GM20431 (cell line): ENCODE measurements around the gene LIN9.
"Not testable (repeated sequence)": the region's sequence is repeated elsewhere in the genome, so short reads cannot be mapped to it uniquely, and the experiment has no call there.

Source experiments
- in situ Hi-C: fragments of 300-500 bp; cut with MseI, MboI; formaldehyde crosslinking; loops from one replicate; pipeline ENCODE4 v1.15.0; 2020; ENCODE audit warnings: low sequenced_read_pairs; ENCODE audit not compliant: unreplicated experiment

LIN9 gene

GRCh38 chr1:226308723-226309397 is at the start of gene LIN9:
LIN9 (minus strand) TSS chr1:226309164; CDS start chr1:226309139, 25 bp downstream.
- in situ Hi-C loops = no loop called here

- in situ Hi-C loops = no loop called here
These were observed 48.5 kb upstream of the LIN9 start for GRCh38 chr1:226357416-226357815.

DNA sequence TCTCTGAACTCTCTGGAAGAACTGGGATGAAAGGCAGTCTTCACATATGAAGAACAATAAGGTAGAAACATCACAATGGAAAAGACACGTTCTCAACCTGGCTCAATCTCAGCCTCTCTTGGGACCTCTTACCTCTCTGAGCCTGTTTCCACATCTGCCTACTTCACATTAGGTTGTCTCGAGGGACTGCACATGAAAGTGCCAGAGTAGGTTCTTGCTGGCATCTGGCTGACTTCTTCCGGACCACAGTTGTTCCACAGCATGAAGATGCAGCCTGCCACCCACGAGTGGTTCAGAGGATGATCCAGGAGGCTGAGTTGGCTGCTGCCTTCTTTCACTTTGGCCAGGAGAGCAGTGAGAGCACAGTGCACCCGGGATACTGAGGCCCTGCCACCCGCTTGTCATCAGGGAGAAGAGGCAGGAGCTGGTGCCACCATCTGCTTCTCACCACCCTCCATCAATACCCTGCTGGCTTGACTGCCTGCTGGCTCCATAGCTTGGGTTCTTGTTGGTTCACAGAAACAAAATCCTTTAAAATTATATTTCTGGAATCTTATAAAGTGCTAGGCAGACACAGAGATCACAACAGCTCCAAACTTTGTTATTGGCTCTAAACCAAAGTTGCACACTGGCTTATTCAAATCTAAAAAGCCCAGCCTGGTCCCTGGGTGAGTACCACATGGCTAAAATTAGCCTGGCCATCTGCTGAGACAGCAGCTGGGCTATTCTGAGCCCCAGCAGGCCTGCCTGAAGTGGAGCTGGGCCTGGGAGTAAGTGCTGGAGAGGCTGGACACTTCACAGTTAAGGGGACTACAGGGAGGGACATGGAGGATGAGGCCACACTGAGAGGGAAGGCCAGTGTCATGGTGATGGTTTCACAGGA is 46.9 kb upstream of the LIN9 start:
- in situ Hi-C loops = no loop called here

- in situ Hi-C loops = no loop called here
These were observed 46.1 kb upstream of the LIN9 start for GRCh38 chr1:226355016-226355415.

- in situ Hi-C loops = no loop called here
These were observed 44.9 kb upstream of the LIN9 start for GRCh38 chr1:226353698-226354525.

GRCh38 chr1:226351709-226352108 is 42.7 kb upstream of the LIN9 start:
- in situ Hi-C loops = no loop called here

DNA sequence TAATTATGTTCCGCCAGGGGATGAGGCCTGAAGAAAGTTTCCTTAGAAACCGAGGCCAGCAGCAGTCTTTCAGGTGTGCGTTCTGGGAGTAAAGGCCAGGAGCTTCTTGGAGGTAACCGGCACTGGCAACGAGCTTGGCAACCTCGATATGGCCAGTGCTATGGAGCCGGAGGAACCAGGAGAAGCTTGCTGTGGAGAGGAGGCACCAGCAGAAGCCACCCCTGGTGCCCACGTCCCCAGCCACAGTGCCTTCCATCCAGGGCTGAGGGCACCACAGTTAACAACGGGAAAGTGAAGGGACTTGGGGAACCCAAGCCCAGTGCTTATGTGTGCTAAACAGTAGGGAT is 41.5 kb upstream of the LIN9 start:
- in situ Hi-C loops = no loop called here

- in situ Hi-C loops = no loop called here
These were observed 41.0 kb upstream of the LIN9 start for GRCh38 chr1:226349801-226350518.

DNA sequence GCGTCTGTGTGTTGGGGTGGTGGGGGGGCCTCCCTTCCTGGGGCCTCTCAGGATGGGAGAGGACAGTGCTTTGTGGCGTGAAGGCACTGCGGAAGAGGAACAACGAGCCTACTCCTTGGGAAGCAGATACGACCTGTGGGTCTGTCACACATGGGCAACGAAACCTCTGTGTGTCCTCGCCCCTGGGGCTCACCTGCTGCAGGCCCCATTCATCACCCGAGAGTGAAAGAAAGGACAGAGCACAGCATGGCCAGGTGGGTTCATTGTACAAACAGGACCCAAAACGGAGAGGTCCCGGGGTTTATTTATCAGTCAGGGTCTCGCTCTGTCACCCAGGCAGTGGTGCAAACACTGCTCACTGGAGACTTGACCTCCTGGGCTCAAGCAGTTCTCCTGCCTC is 40.1 kb upstream of the LIN9 start:
- in situ Hi-C loops = no loop called here

DNA sequence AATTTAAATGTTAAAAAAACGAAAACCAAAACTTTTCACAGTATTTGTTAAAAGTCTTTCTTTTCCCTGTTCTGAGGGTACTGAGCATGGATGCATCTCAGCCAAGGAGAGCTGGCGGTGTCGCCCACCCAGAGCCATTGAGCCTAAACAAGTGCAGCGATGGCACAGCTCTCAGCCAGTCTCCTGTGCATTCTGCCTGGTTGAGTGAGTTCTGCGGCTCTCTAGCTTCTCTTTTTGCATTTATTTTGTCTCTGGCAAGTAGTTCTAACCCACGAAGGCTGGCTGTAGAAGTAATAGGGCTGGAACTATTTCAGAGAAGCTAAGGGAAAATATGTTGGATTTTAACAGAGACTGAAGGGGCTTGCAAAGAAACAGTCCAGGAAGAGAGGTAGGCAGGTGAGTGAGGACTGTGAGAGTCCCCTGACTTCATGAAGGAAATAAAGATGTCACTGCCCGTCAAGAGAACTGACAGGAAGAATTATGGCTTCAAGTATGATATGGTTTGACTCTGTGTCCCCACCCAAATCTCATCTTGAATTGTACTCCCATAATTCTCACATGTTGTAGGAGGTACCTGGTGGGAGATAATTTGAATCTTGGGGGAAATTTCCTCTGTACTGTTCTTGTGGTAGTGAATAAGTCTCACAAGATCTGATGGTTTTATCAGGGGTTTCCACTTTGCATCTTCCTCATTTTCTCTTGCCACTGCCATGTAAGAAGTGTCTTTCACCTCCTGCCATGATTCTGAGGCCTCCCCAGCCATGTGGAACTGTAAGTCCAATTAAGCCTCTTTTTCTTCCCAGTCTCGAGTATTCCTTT is 35.7 kb upstream of the LIN9 start:
- in situ Hi-C loops = no loop called here

DNA sequence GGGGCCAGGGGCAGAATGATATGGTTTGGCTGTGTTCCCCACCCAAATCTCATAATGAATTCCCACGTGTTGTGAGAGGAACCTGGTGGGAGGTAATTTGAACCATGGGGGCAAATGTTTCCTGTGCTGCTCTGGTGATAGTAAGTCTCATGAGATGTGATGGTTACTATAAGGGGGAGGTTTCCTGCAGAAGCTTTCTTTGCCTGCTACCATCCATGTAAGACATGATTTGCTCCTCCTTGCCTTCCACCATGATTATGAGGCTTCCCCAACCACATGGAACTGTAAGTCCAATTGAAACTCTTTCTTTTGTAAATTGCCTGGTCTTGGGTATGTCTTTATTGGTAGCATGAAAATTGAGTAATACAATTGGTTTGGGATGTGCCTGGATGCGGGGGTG is 33.7 kb upstream of the LIN9 start:
- in situ Hi-C loops = no loop called here

- in situ Hi-C loops = not testable (repeated sequence)
These were observed 31.1 kb upstream of the LIN9 start for GRCh38 chr1:226340111-226340510.

DNA sequence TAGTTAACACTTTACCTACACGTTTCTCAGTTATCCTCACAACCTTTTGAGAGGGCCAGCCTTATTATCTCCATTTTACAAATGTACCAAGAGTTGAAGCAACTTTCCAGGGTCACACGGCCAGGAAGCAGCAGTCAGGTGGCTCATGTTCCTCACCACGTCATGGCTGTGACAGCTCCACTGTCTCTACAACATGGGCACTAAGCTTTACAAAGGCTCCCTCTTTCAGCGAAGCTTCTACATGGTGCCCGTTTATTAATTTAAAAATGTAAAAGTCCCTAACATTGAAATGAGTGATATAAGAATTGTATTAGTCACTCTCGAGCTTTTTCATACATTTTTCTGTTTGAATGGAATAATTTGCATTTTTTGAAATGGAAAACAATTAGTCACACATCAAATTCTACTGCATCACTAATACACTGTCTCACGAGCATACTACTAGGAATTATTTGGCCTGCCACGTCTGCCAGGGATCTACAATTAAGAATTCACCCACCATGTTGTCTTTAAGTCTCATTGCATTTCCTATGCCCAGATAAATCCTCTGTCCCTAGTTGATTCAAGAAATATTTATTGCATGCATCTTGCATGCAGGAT is 28.4 kb upstream of the LIN9 start:
- in situ Hi-C loops = no loop called here

- in situ Hi-C loops = no loop called here
These were observed 26.7 kb upstream of the LIN9 start for GRCh38 chr1:226335661-226336060.

- in situ Hi-C loops = no loop called here
These were observed 24.0 kb upstream of the LIN9 start for GRCh38 chr1:226332947-226333346.

GRCh38 chr1:226329237-226329636 is 20.3 kb upstream of the LIN9 start:
- in situ Hi-C loops = no loop called here

- in situ Hi-C loops = no loop called here
These were observed 18.8 kb upstream of the LIN9 start for GRCh38 chr1:226327761-226328162.

DNA sequence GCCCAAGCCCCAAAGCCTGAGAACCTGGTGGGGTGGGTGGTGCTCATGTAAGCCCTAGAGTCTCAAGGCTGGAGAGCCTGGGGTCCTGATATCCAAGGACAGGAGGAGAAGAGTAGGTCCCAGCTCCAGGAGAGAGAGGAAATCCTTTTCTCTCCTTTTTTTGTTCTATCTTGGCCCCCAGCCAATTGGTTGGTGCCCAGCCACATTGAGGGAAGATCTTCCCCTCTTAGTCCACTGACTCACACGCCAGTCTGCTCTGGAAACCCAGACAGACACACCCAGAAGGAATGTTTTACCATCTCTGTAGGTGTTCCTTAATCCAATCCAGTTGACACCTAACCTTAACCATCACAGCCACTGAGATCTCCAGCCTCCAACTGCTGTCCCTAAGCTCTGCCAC is 16.2 kb upstream of the LIN9 start:
- in situ Hi-C loops = no loop called here

GRCh38 chr1:226324479-226324878 is 15.5 kb upstream of the LIN9 start:
- in situ Hi-C loops = no loop called here
